ENCODE results near the gene B4GAT1.
"Not testable (repeated sequence)": the region's sequence is repeated elsewhere in the genome, so short reads cannot be mapped to it uniquely, and the experiment has no call there.

Gene B4GAT1

DNA sequence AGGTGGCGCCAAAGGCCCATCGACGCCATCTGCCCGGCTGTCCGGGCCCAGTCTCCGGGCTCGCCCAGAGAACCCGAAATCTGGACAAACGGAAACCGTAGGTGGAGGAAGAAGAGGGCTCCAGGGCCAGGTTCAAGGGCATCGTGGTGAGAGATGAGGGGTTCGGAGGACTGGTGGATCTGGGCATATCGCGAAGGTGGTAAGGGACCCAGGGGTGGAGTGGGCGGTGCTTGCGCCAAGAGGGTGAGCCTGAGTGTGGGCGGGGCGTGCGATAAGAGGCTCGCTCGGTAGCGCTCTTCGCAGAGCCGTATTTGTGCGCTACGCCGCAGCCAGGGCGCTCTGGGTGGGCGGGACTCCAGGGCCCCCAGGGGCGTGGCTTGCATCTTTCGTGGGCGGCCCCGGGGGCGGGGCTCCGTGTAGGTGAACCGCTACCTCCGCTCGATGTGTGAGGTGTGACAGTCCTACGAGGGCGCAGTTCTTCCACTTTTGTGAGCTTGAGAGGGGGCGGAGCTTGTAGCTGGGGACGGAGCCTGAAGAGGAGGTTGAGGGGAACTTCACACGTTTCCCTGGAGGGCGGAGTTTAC is 35.4 kb downstream of the B4GAT1 start:
- peak overlapping the region; percentile 54 for H3K4me3 ChIP-seq (ENCODE audit: low read length)
- DNase-seq (ENCODE audit: low read depth): peak; percentile 60
- TF ChIP-seq, protein P1, sequence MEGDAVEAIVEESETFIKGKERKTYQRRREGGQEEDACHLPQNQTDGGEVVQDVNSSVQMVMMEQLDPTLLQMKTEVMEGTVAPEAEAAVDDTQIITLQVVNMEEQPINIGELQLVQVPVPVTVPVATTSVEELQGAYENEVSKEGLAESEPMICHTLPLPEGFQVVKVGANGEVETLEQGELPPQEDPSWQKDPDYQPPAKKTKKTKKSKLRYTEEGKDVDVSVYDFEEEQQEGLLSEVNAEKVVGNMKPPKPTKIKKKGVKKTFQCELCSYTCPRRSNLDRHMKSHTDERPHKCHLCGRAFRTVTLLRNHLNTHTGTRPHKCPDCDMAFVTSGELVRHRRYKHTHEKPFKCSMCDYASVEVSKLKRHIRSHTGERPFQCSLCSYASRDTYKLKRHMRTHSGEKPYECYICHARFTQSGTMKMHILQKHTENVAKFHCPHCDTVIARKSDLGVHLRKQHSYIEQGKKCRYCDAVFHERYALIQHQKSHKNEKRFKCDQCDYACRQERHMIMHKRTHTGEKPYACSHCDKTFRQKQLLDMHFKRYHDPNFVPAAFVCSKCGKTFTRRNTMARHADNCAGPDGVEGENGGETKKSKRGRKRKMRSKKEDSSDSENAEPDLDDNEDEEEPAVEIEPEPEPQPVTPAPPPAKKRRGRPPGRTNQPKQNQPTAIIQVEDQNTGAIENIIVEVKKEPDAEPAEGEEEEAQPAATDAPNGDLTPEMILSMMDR (conservative IDR thresholded peaks at IDR 0.05; ENCODE audit: low read depth, low read length): no peak

DNA sequence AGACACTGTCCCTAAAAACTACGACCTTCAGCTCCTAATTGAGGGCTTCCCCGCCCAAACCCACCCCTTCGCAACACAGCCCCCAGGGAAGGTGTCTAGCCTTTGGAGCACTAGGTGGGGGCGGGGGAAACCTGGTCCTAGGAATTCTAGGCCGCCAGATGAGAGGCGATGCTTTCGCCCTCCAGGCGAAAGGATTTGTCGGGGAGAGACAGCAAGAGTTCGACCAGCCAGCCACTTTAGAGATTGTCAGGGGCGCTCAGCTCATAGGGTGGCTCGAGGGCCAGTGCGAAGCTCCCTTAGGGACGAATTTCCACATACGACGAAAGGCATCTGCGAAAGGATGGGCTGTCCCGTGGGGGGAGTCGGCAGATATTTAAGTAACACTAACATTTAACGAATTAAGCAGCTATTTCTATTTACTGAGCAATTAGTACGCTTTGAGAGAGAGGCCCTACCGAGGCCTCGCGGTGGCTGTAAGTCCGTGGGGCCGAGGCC is 35.9 kb downstream of the B4GAT1 start:
- DNase-seq (ENCODE audit: low read depth): no peak
- peak overlapping the region; percentile 54 for H3K4me3 ChIP-seq (ENCODE audit: low read length)
- TF ChIP-seq, protein P1 (conservative IDR thresholded peaks at IDR 0.05; ENCODE audit: low read depth, low read length): peak; percentile 88

GRCh38 chr11:66310803-66311440 is 36.5 kb downstream of the B4GAT1 start:
- not testable (repeated sequence) for H3K4me3 ChIP-seq (ENCODE audit: low read length); DNase-seq (ENCODE audit: low read depth)

DNA sequence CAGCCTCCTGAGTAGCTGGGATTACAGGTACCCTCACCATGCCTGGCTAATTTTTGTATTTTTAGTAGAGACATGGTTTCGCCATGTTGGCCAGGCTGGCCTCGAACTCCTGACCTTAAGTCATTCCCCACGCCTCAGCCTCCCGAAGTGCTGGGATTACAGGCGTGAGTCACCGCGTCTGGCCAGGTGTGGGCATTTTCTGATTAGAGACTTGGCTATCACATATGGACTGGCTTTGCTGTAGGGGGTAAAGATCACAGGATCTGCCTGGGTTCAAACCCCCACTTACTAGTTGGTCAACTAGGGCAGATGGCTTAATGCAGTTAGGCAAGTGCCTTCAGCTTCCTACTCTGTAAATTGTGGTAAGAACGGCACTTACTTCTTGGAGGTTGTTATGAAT is 37.1 kb downstream of the B4GAT1 start:
- DNase-seq (ENCODE audit: low read depth): no peak
- no peak overlapping the region for H3K4me3 ChIP-seq (ENCODE audit: low read length)
- TF ChIP-seq, protein P1 (conservative IDR thresholded peaks at IDR 0.05; ENCODE audit: low read depth, low read length): no peak

DNA sequence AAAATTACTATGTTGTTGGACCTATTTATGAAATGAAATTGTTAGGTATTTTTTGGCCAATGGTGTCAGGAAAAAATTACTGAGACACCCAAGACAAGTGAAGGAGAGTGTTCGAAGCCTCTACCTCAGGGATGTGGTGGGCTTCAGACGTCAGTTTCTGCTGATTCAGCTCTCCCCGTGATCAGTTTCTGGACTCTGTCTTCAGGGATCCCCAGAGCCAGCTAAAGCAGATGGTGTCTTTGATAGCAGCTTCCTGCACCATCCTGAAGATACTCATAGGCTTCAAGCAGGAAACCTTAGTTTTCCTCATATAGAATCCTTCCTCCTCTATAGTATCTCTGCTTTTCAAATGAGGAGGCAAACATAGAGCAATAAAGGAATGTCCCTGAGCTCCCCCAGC is 38.0 kb downstream of the B4GAT1 start:
- TF ChIP-seq, protein P1 (conservative IDR thresholded peaks at IDR 0.05; ENCODE audit: low read depth, low read length): no peak
- H3K4me3 ChIP-seq (ENCODE audit: low read length): no peak overlapping the region
- no peak for DNase-seq (ENCODE audit: low read depth)

DNA sequence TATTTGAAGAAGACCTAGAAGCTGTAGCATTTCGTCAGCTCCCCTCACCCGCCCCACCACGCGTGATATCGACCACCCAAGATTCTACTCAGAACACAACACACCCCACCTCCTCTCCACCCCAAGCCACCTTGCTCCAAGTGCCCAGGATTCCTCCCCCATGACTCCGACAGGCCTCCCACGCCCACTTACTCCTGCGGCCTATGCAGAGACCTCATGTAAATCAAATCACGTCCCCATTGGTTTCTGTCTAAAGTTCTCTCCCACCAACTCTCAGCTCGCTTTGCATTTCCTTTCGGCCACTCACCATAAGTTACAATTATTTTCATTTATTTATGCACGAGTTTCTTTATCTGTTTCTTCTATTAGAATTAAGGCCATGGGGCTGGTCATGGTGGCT is 44.8 kb downstream of the B4GAT1 start:
- TF ChIP-seq, protein P1 (conservative IDR thresholded peaks at IDR 0.05; ENCODE audit: low read depth, low read length): no peak
- DNase-seq (ENCODE audit: low read depth): no peak
- H3K4me3 ChIP-seq (ENCODE audit: low read length): no peak overlapping the region

DNA sequence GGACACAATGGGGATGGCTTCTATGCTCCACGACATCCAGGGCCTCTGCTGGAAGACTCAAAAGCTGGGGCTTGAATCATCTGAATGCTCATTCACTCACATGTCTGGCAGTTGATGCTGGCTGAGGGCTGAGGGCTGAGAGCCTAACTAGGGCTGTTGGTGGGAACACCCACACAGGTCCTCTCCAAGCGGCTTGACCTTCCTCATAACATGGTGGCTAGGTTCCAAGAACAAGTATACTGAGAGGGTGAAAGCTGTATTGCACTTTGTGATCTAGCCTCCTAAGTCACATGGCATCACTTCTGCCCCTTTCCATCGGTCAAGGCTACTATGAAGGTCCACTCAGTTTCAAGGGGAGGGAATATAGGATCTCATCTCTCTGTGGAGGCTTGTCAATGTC is 48.2 kb downstream of the B4GAT1 start:
- no peak for DNase-seq (ENCODE audit: low read depth)
- TF ChIP-seq, protein P1 (conservative IDR thresholded peaks at IDR 0.05; ENCODE audit: low read depth, low read length): no peak
- H3K4me3 ChIP-seq (ENCODE audit: low read length): no peak overlapping the region
